Vagina (tissue), 2 donors: ENCODE data around the gene MAD1L1.

Experiments used
- CTCF ChIP-seq, 3 experiments: fragments of 450-650 bp in 2 of 3; fragments of 200-600 bp in 1 of 3; sonication (generic) in 1 of 3; IDR thresholded peaks; one replicate each; pipeline ENCODE4 v1.5.1; 2017 to 2019; ENCODE audit warnings: antibody characterized with exemption in 3 of 3, mild to moderate bottlenecking in 2 of 3, moderate library complexity in 2 of 3
- POLR2A ChIP-seq, 2 donors: fragments of 450-650 bp; IDR thresholded peaks; one replicate each; pipeline ENCODE4 v1.6.1; 2017; ENCODE audit warnings: antibody characterized with exemption in 2 of 2, mild to moderate bottlenecking in 2 of 2, moderate library complexity in 2 of 2
- POLR2AphosphoS5 ChIP-seq, 2 donors: sonication (generic); formaldehyde crosslinking; IDR thresholded peaks; one replicate each; pipeline ENCODE4 v1.9.0; 2017; ENCODE audit warnings: antibody characterized with exemption in 2 of 2, mild to moderate bottlenecking in 2 of 2, low read depth in 1 of 2; ENCODE audit not compliant: insufficient read depth in 1 of 2

- TF ChIP-seq CTCF (IDR thresholded peaks at IDR 0.05) (no peak), POLR2A (IDR thresholded peaks at IDR 0.05) (no peak), POLR2AphosphoS5 (IDR thresholded peaks at IDR 0.05; ENCODE audit: insufficient read depth in 1 of 2, low read depth in 1 of 2) (no peak)
Measured at GRCh38 chr7:2080477-2080876, 152.3 kb downstream of the MAD1L1 start.
